ACC112 (cell line): ENCODE measurements around the gene FIBCD1.

Source experiments
- H2AFZ ChIP-seq: fragments of 200-600 bp; sonication (generic); one replicate; pipeline ENCODE4 v1.6.0; 2017; ENCODE audit warnings: antibody characterized with exemption, low read length; ENCODE audit not compliant: unreplicated experiment
- H3K27ac ChIP-seq: fragments of 200-600 bp; sonication (generic); 2 replicates; pipeline ENCODE4 v1.5.1; 2014; ENCODE audit warnings: low read depth, mild to moderate bottlenecking, antibody characterized with exemption, low read length, moderate library complexity
- H3K27me3 ChIP-seq: fragments of 200-600 bp; sonication (generic); 2 replicates; pipeline ENCODE4 v1.6.1; 2014; ENCODE audit warnings: mild to moderate bottlenecking, antibody characterized with exemption, low read length, moderate library complexity, mixed read lengths; ENCODE audit not compliant: insufficient read depth
- H3K36me3 ChIP-seq: fragments of 200-600 bp; sonication (generic); 2 replicates; pipeline ENCODE4 v1.6.1; 2016; ENCODE audit warnings: mild to moderate bottlenecking, antibody characterized with exemption, low read length, moderate library complexity, mixed read lengths; ENCODE audit not compliant: insufficient read depth
- H3K4me1 ChIP-seq: fragments of 200-600 bp; sonication (generic); one replicate; pipeline ENCODE4 v1.6.1; 2016; ENCODE audit warnings: low read length, mixed read lengths; ENCODE audit not compliant: insufficient read depth, unreplicated experiment, control insufficient read depth
- H3K4me3 ChIP-seq: fragments of 200-600 bp; sonication (generic); 2 replicates; pipeline ENCODE4 v1.5.1; 2014; ENCODE audit warnings: mild to moderate bottlenecking, low read depth, low read length
- H3K79me2 ChIP-seq: fragments of 200-600 bp; sonication (generic); one replicate; pipeline ENCODE4 v1.6.0; 2016; ENCODE audit warnings: low read length; ENCODE audit not compliant: control insufficient read depth, unreplicated experiment, insufficient read depth

FIBCD1 gene, protein sequence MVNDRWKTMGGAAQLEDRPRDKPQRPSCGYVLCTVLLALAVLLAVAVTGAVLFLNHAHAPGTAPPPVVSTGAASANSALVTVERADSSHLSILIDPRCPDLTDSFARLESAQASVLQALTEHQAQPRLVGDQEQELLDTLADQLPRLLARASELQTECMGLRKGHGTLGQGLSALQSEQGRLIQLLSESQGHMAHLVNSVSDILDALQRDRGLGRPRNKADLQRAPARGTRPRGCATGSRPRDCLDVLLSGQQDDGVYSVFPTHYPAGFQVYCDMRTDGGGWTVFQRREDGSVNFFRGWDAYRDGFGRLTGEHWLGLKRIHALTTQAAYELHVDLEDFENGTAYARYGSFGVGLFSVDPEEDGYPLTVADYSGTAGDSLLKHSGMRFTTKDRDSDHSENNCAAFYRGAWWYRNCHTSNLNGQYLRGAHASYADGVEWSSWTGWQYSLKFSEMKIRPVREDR

GRCh38 chr9:130938652-130939404 is at the start of gene FIBCD1:
Gene FIBCD1 (minus strand): TSS chr9:130939247. CDS start chr9:130938607, 640 bp downstream.
- Histone ChIP-seq H3K27ac (no peak within 1 kb of the TSS), H3K36me3 (no peaks in the 10 kb centered on the region), H3K27me3 (peaks cover 50% of the 10 kb centered on the region), H2AFZ (peak within 1 kb of the TSS; percentile 93), H3K4me1 (peaks cover 14% of the 10 kb centered on the region), H3K4me3 (peak within 1 kb of the TSS; percentile 76), H3K79me2 (no peaks in the 10 kb centered on the region)

GRCh38 chr9:130988400-130988747 is 49.3 kb upstream of the FIBCD1 start:
- Histone ChIP-seq H2AFZ (no peak overlapping the region), H3K4me1 (no peaks in the 10 kb centered on the region), H3K27me3 (peaks cover 25% of the 10 kb centered on the region), H3K36me3 (no peaks in the 10 kb centered on the region), H3K79me2 (no peaks in the 10 kb centered on the region), H3K4me3 (no peak overlapping the region), H3K27ac (no peak overlapping the region)

GRCh38 chr9:130987738-130988399 is 48.8 kb upstream of the FIBCD1 start:
- Histone ChIP-seq H3K27me3 (peaks cover 25% of the 10 kb centered on the region), H2AFZ (no peak overlapping the region), H3K4me3 (no peak overlapping the region)

DNA sequence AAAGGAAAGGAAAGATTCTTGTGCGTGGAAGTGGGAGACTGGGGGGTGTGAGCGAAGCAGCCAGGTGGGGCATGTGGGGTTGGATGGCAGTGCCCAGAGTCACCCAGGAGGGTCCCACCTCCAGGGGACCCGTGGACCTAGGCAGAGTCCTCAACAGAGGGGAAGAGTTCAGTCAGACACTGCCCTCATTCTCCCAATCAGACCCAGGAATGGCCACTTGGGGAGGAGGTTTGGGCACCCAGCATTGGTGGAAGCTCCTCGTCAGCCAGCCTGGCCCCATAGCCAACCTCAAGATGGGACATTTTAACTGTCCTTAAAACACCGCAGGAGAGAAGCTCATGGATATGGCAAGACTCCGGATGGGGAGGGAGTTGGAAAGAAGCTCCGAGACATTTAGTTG is 48.0 kb upstream of the FIBCD1 start:
- no peak overlapping the region for H2AFZ ChIP-seq
- H3K27ac ChIP-seq, result no peak overlapping the region
- H3K4me1 ChIP-seq, result no peaks in the 10 kb centered on the region
- peaks cover 25% of the 10 kb centered on the region for H3K27me3 ChIP-seq
- no peaks in the 10 kb centered on the region for H3K36me3 ChIP-seq
- H3K4me3 ChIP-seq, result no peak overlapping the region
- H3K79me2 ChIP-seq, result no peaks in the 10 kb centered on the region

More at GRCh38 chr9:130987738-130988399, 48.8 kb upstream of the FIBCD1 start:
- no peaks in the 10 kb centered on the region for H3K36me3 ChIP-seq
- H3K27ac ChIP-seq, result no peak overlapping the region
- no peaks in the 10 kb centered on the region for H3K4me1 ChIP-seq
- no peaks in the 10 kb centered on the region for H3K79me2 ChIP-seq

GRCh38 chr9:130986356-130986965 is 47.4 kb upstream of the FIBCD1 start:
- Histone ChIP-seq H3K4me3 (no peak overlapping the region), H3K79me2 (no peaks in the 10 kb centered on the region), H3K27ac (no peak overlapping the region), H3K36me3 (no peaks in the 10 kb centered on the region), H2AFZ (no peak overlapping the region), H3K4me1 (no peaks in the 10 kb centered on the region), H3K27me3 (peaks cover 29% of the 10 kb centered on the region)

- Histone ChIP-seq H2AFZ (no peak overlapping the region), H3K27me3 (peaks cover 31% of the 10 kb centered on the region)
Measured at GRCh38 chr9:130985606-130986162, 46.6 kb upstream of the FIBCD1 start.

GRCh38 chr9:130985029-130985428 is 46.0 kb upstream of the FIBCD1 start:
- no peak overlapping the region for H3K4me3 ChIP-seq
- no peak overlapping the region for H2AFZ ChIP-seq
- peaks cover 38% of the 10 kb centered on the region for H3K27me3 ChIP-seq
- H3K36me3 ChIP-seq, result no peaks in the 10 kb centered on the region
- no peak overlapping the region for H3K27ac ChIP-seq
- no peaks in the 10 kb centered on the region for H3K79me2 ChIP-seq
- H3K4me1 ChIP-seq, result no peaks in the 10 kb centered on the region

More at GRCh38 chr9:130985606-130986162, 46.6 kb upstream of the FIBCD1 start:
- Histone ChIP-seq H3K27ac (no peak overlapping the region), H3K79me2 (no peaks in the 10 kb centered on the region), H3K4me1 (no peaks in the 10 kb centered on the region), H3K4me3 (no peak overlapping the region), H3K36me3 (no peaks in the 10 kb centered on the region)

DNA sequence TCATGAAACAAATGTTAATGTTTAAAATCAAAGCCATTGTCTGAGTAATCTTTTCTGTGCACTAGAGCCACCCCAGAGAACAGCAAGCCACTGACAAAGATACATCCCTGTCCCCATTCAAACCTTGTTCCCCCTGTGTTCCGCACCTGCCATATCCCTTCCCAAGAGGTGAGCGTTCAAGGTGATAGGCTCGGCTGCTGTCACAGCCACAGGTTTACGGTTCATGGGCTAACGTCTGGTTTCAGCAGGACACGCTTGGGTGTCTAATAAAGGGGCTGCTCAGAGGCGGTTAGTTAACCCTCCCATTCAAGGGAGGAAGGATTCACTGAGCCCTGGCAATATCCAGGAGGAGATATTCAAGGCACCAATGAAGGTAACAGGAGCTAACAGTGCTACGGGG is 45.5 kb upstream of the FIBCD1 start:
- Histone ChIP-seq H3K79me2 (no peaks in the 10 kb centered on the region), H3K4me1 (no peaks in the 10 kb centered on the region), H3K36me3 (no peaks in the 10 kb centered on the region), H3K27ac (no peak overlapping the region), H3K4me3 (no peak overlapping the region), H2AFZ (no peak overlapping the region), H3K27me3 (peaks cover 43% of the 10 kb centered on the region)

- Histone ChIP-seq H2AFZ (no peak overlapping the region), H3K27me3 (peaks cover 47% of the 10 kb centered on the region), H3K79me2 (no peaks in the 10 kb centered on the region)
Measured at GRCh38 chr9:130983970-130984369, 44.9 kb upstream of the FIBCD1 start.

GRCh38 chr9:130983359-130983670 is 44.3 kb upstream of the FIBCD1 start:
- Histone ChIP-seq H3K27me3 (peaks cover 45% of the 10 kb centered on the region), H3K4me3 (no peak overlapping the region), H2AFZ (no peak overlapping the region), H3K27ac (no peak overlapping the region), H3K4me1 (no peaks in the 10 kb centered on the region), H3K36me3 (no peaks in the 10 kb centered on the region), H3K79me2 (no peaks in the 10 kb centered on the region)

More at GRCh38 chr9:130983970-130984369, 44.9 kb upstream of the FIBCD1 start:
- Histone ChIP-seq H3K4me3 (no peak overlapping the region), H3K4me1 (no peaks in the 10 kb centered on the region), H3K36me3 (no peaks in the 10 kb centered on the region), H3K27ac (no peak overlapping the region)
